Gastroesophageal sphincter (tissue), 4 donors: Measurements from ENCODE around the gene MSANTD2. TPM values are rescaled to one million over a fixed set of nuclear protein-coding genes. Genes with fewer than 3 reads are reported as not detected.

ENCODE experiments used
- ATAC-seq: fragments of 150-250 bp; one replicate; pipeline ENCODE4 v1.9.1; 2016; ENCODE audit warnings: mild to moderate bottlenecking, moderate library complexity
- H3K27ac ChIP-seq, 4 donors: fragments of 200-600 bp; sonication (generic) in 3 of 4; 1 replicate in 3 of 4; 2 replicates in 1 of 4; pipeline ENCODE4 v1.5.1; 2016 to 2019
- H3K27me3 ChIP-seq: fragments of 200-600 bp; sonication (generic); one replicate; pipeline ENCODE4 v1.5.1; 2019
- H3K36me3 ChIP-seq, 2 donors: fragments of 200-600 bp; sonication (generic); one replicate each; pipeline ENCODE4 v1.5.1; 2019; ENCODE audit warnings: control low read depth in 1 of 2
- H3K4me1 ChIP-seq, 3 donors: fragments of 200-600 bp; sonication (generic); 1 replicate in 2 of 3; 2 replicates in 1 of 3; pipeline ENCODE4 v1.5.1; 2016 to 2019; ENCODE audit warnings: control low read depth in 2 of 3
- H3K4me3 ChIP-seq, 2 donors: fragments of 200-600 bp; sonication (generic); one replicate each; pipeline ENCODE4 v1.5.1; 2019; ENCODE audit warnings: mild to moderate bottlenecking in 1 of 2, moderate library complexity in 1 of 2
- H3K9me3 ChIP-seq, 3 donors: fragments of 200-600 bp; sonication (generic); one replicate each; pipeline ENCODE4 v1.5.1; 2017 to 2019; ENCODE audit warnings: control low read depth in 2 of 3
- CTCF ChIP-seq, 4 experiments: fragments of 200-600 bp in 2 of 4; fragments of 450-650 bp in 2 of 4; sonication (generic) in 1 of 4; IDR thresholded peaks; one replicate each; pipeline ENCODE4 v1.5.1; 2017 to 2019; ENCODE audit warnings: antibody characterized with exemption in 4 of 4, mild to moderate bottlenecking in 2 of 4, moderate library complexity in 2 of 4
- EP300 ChIP-seq: sonication (generic); formaldehyde crosslinking; IDR thresholded peaks from one replicate; pipeline ENCODE4 v1.6.1; 2017; ENCODE audit warnings: antibody characterized with exemption, mild to moderate bottlenecking
- POLR2A ChIP-seq, 2 donors: fragments of 450-650 bp; IDR thresholded peaks; one replicate each; pipeline ENCODE4 v1.6.1; 2017; ENCODE audit warnings: antibody characterized with exemption in 2 of 2, mild to moderate bottlenecking in 2 of 2, moderate library complexity in 1 of 2
- POLR2AphosphoS5 ChIP-seq: sonication (generic); formaldehyde crosslinking; IDR thresholded peaks from one replicate; pipeline ENCODE4 v1.6.1; 2017; ENCODE audit warnings: antibody characterized with exemption
- WGBS, 2 donors: methylation state at CpG; one replicate each; pipeline ENCODE4 v1.1.5; 2018; ENCODE audit warnings: low coverage in 1 of 2; 5-methylcytosine and 5-hydroxymethylcytosine counted together
- total RNA-seq, 4 donors: library from RNA; depleted of rRNA; stranded (reverse); fragments of >200 nt; gene quantifications; one replicate each; pipeline ENCODE4 v1.1.0, GENCODE V29; 2016

MSANTD2 gene
- total RNA-seq, 4 donors from 2014 or later, result 7.0 to 34.9 (median 13.0) TPM

- no peak for ATAC-seq
- H3K9me3 ChIP-seq, result no peaks in the 10 kb centered on the region
- H3K27me3 ChIP-seq, result no peaks in the 10 kb centered on the region
- no peak overlapping the region for H3K27ac ChIP-seq
- no peaks in the 10 kb centered on the region for H3K36me3 ChIP-seq
- H3K4me3 ChIP-seq, result no peak overlapping the region
- no peak for TF ChIP-seq CTCF (IDR thresholded peaks at IDR 0.05)
- no peak for TF ChIP-seq POLR2AphosphoS5
- TF ChIP-seq EP300, result no peak
- no peak for TF ChIP-seq POLR2A (IDR thresholded peaks at IDR 0.05)
- peaks cover 0 to 15% (median 0%) of the 10 kb centered on the region in 3 donors for H3K4me1 ChIP-seq
These were observed 11.7 kb downstream of the MSANTD2 start for GRCh38 chr11:124788521-124788920.

- WGBS, 2 donors, result 92 to 100% methylated on average over 2 of the region's 2 CpGs
- H3K27ac ChIP-seq, result no peak overlapping the region
- H3K4me3 ChIP-seq, result no peak overlapping the region
- no peak for ATAC-seq
- TF ChIP-seq POLR2A (IDR thresholded peaks at IDR 0.05), result no peak
- TF ChIP-seq CTCF (IDR thresholded peaks at IDR 0.05), result no peak
- TF ChIP-seq EP300, result no peak
- TF ChIP-seq POLR2AphosphoS5, result no peak
- H3K27me3 ChIP-seq, result no peaks in the 10 kb centered on the region
- H3K9me3 ChIP-seq, result no peaks in the 10 kb centered on the region
- no peaks in the 10 kb centered on the region for H3K36me3 ChIP-seq
- H3K4me1 ChIP-seq, result peaks cover 0 to 3% (median 0%) of the 10 kb centered on the region in 3 donors
These were observed 16.2 kb downstream of the MSANTD2 start for GRCh38 chr11:124784051-124784450.

- no peak overlapping the region for H3K4me3 ChIP-seq
- no peaks in the 10 kb centered on the region for H3K9me3 ChIP-seq
- WGBS, 2 donors, result 90 to 97% methylated on average over 4 of the region's 4 CpGs
- H3K27me3 ChIP-seq, result no peaks in the 10 kb centered on the region
- no peak for TF ChIP-seq CTCF (IDR thresholded peaks at IDR 0.05)
- TF ChIP-seq POLR2AphosphoS5, result no peak
- no peak for TF ChIP-seq EP300
- no peak for TF ChIP-seq POLR2A (IDR thresholded peaks at IDR 0.05)
- H3K27ac ChIP-seq, result no peak overlapping the region
- no peak for ATAC-seq
- peaks cover 0 to 10% (median 0%) of the 10 kb centered on the region in 3 donors for H3K4me1 ChIP-seq
- peaks cover 0 to 2% of the 10 kb centered on the region in 2 donors for H3K36me3 ChIP-seq
These were observed 17.2 kb downstream of the MSANTD2 start for GRCh38 chr11:124783002-124783401.

- Histone ChIP-seq H3K36me3 (peaks cover 0 to 7% of the 10 kb centered on the region in 2 donors), H3K4me3 (no peak overlapping the region), H3K27ac (no peak overlapping the region), H3K4me1 (peaks cover 0 to 19% (median 0%) of the 10 kb centered on the region in 3 donors), H3K9me3 (no peaks in the 10 kb centered on the region), H3K27me3 (no peaks in the 10 kb centered on the region)
- WGBS, 2 donors, result 32 to 39% methylated on average over 1 of the region's 1 CpG
- ATAC-seq, result no peak
- TF ChIP-seq POLR2AphosphoS5 (no peak), EP300 (no peak), CTCF (IDR thresholded peaks at IDR 0.05) (no peak), POLR2A (IDR thresholded peaks at IDR 0.05) (no peak)
These were observed 20.6 kb downstream of the MSANTD2 start for GRCh38 chr11:124779568-124779967.

- ATAC-seq, result no peak
- no peaks in the 10 kb centered on the region for H3K27me3 ChIP-seq
- TF ChIP-seq POLR2A (IDR thresholded peaks at IDR 0.05) (no peak), POLR2AphosphoS5 (no peak), EP300 (no peak), CTCF (IDR thresholded peaks at IDR 0.05) (no peak)
- no peak overlapping the region for H3K27ac ChIP-seq
- H3K4me3 ChIP-seq, result no peak overlapping the region
- 67 to 80% methylated on average over 1 to 2 of the region's 2 CpGs for WGBS, 2 donors
- peaks cover 0 to 19% (median 0%) of the 10 kb centered on the region in 3 donors for H3K4me1 ChIP-seq
- H3K9me3 ChIP-seq, result no peaks in the 10 kb centered on the region
- peaks cover 0 to 14% of the 10 kb centered on the region in 2 donors for H3K36me3 ChIP-seq
These were observed 21.9 kb downstream of the MSANTD2 start for GRCh38 chr11:124778281-124778680.
